GM04504 (cell line): Measurements from ENCODE around the gene CLEC4G.
"Not testable (repeated sequence)": the region's sequence is repeated elsewhere in the genome, so short reads cannot be mapped to it uniquely, and the experiment has no call there.

Experiments
- DNase-seq: peaks from one replicate; pipeline ENCODE4 v3.0.0-alpha.2; 2012; ENCODE audit warnings: low read depth

Gene CLEC4G

GRCh38 chr19:7732045-7732444, at the start of gene CLEC4G:
TSS of gene CLEC4G (minus strand) at chr19:7732110. CDS start at chr19:7732102, 8 bp downstream.
- no peak for DNase-seq

GRCh38 chr19:7781157-7781556, 49.2 kb upstream of the CLEC4G start:
- DNase-seq, result no peak

- DNase-seq, result no peak
Observed at GRCh38 chr19:7779631-7780486, 47.9 kb upstream of the CLEC4G start.

GRCh38 chr19:7778081-7778480, 46.2 kb upstream of the CLEC4G start:
- no peak for DNase-seq

GRCh38 chr19:7775761-7776160, 43.9 kb upstream of the CLEC4G start:
- DNase-seq, result no peak

- DNase-seq, result no peak
Observed at GRCh38 chr19:7773841-7774240, 41.9 kb upstream of the CLEC4G start.

- no peak for DNase-seq
Observed at GRCh38 chr19:7772752-7773291, 40.9 kb upstream of the CLEC4G start.

GRCh38 chr19:7771072-7771471, 39.2 kb upstream of the CLEC4G start:
- no peak for DNase-seq

- no peak for DNase-seq
Observed at GRCh38 chr19:7769171-7769570, 37.3 kb upstream of the CLEC4G start.

GRCh38 chr19:7767487-7767886, 35.6 kb upstream of the CLEC4G start:
- no peak for DNase-seq

- DNase-seq, result no peak
Observed at GRCh38 chr19:7766535-7766934, 34.6 kb upstream of the CLEC4G start.

- DNase-seq, result not testable (repeated sequence)
Observed at GRCh38 chr19:7765043-7765442, 33.1 kb upstream of the CLEC4G start.

GRCh38 chr19:7764157-7764556, 32.2 kb upstream of the CLEC4G start:
- not testable (repeated sequence) for DNase-seq

GRCh38 chr19:7763696-7764095, 31.8 kb upstream of the CLEC4G start:
- no peak for DNase-seq

GRCh38 chr19:7762719-7763293, 30.9 kb upstream of the CLEC4G start, which contains the start of gene CLEC4M:
TSS of gene CLEC4M (plus strand) at chr19:7763243. CDS start at chr19:7763267, 24 bp downstream.
- no peak for DNase-seq

GRCh38 chr19:7759156-7759555, 27.2 kb upstream of the CLEC4G start:
- DNase-seq, result no peak

GRCh38 chr19:7757358-7757757, 25.4 kb upstream of the CLEC4G start:
- DNase-seq, result no peak

GRCh38 chr19:7756258-7756657, 24.3 kb upstream of the CLEC4G start:
- DNase-seq, result no peak

- no peak for DNase-seq
Observed at GRCh38 chr19:7751157-7751783, 19.4 kb upstream of the CLEC4G start.

- DNase-seq, result no peak
Observed at GRCh38 chr19:7748756-7749155, 16.8 kb upstream of the CLEC4G start.

- DNase-seq, result no peak
Observed at GRCh38 chr19:7748171-7748570, 16.3 kb upstream of the CLEC4G start.
